HEK293T (cell line): ENCODE measurements around the gene ENTPD1.

Experiments
- BHLHE40 ChIP-seq: fragments of 450-650 bp; IDR thresholded peaks from 2 replicates; pipeline ENCODE4 v1.6.1; 2016; ENCODE audit warnings: mild to moderate bottlenecking, moderate library complexity, borderline replicate concordance
- CTBP1 ChIP-seq: fragments of 450-650 bp; IDR thresholded peaks from 2 replicates; pipeline ENCODE4 v1.6.1; 2016; ENCODE audit warnings: borderline replicate concordance
- FOXA1 ChIP-seq: fragments of 450-650 bp; IDR thresholded peaks from 2 replicates; pipeline ENCODE4 v1.6.1; 2016; ENCODE audit warnings: mild to moderate bottlenecking
- FOXK2 ChIP-seq: fragments of 450-650 bp; IDR thresholded peaks from 2 replicates; pipeline ENCODE4 v1.6.1; 2016; ENCODE audit warnings: mild to moderate bottlenecking
- FOXM1 ChIP-seq: fragments of 450-650 bp; IDR thresholded peaks from 2 replicates; pipeline ENCODE4 v1.6.1; 2017; ENCODE audit warnings: mild to moderate bottlenecking, borderline replicate concordance
- HDGF ChIP-seq: fragments of 450-650 bp; IDR thresholded peaks from 2 replicates; pipeline ENCODE4 v1.6.1; 2017; ENCODE audit warnings: antibody characterized with exemption, borderline replicate concordance
- PKNOX1 ChIP-seq: fragments of 450-650 bp; IDR thresholded peaks from 2 replicates; pipeline ENCODE4 v1.6.1; 2016
- SP1 ChIP-seq: fragments of 450-650 bp; IDR thresholded peaks from 2 replicates; pipeline ENCODE4 v1.6.1; 2017
- SUZ12 ChIP-seq: fragments of 450-650 bp; IDR thresholded peaks from 2 replicates; pipeline ENCODE4 v1.6.1; 2016; ENCODE audit warnings: mild to moderate bottlenecking
- ZNF384 ChIP-seq: fragments of 450-650 bp; IDR thresholded peaks from 2 replicates; pipeline ENCODE4 v1.6.1; 2016

GRCh38 chr10:95864906-95865813, 109.2 kb downstream of the ENTPD1 start:
- TF ChIP-seq SP1 (no peak), CTBP1 (no peak), BHLHE40 (no peak), SUZ12 (no peak), HDGF (no peak), FOXA1 (no peak), FOXK2 (no peak), ZNF384 (no peak), PKNOX1 (no peak), FOXM1 (no peak)
